Left kidney (tissue), 2 donors: ENCODE data around the gene BICRA. TPM values are rescaled to one million over a fixed set of nuclear protein-coding genes. Genes with fewer than 3 reads are reported as not detected.
"Not testable (repeated sequence)": the region's sequence is repeated elsewhere in the genome, so short reads cannot be mapped to it uniquely, and the experiment has no call there.

Source experiments
- DNase-seq: peaks from one replicate; pipeline ENCODE4 v3.0.0-alpha.2; 2013
- polyA plus RNA-seq: library from polyadenylated mRNA; unstranded; fragments of 120-200 nt; gene quantifications from one replicate; pipeline ENCODE4 v1.2.1, GENCODE V29; 2013; ENCODE audit not compliant: insufficient read length

The BICRA gene
- polyA plus RNA-seq, 1 donor = 13.0 TPM

GRCh38 chr19:47661161-47661560 is 52.2 kb downstream of the BICRA start:
- no peak for DNase-seq

- no peak for DNase-seq
Observed at GRCh38 chr19:47661611-47662010, 52.7 kb downstream of the BICRA start.

DNA sequence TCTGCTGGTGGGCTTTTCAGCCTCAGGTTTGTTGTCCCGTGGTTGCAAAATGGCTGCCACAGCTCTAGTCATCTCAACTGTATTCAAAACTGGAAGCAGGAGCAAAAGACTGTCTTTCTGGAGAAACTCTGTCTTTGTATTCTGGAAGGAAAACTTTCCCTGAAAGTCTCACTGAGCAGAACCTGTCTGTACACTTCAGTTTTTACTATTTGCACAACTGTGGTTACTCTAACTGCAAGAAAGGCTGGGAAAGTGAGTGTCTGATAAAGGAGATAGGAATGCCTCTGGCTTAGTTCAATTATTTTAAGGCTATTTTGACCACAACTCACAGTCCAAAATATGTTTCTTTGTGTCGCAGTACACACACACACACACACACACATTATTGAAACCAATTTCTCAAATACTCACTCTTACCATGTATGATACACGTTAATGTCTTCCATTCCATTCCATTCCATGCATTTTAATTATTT is 54.5 kb downstream of the BICRA start:
- no peak for DNase-seq

GRCh38 chr19:47663911-47664771 is 55.2 kb downstream of the BICRA start:
- DNase-seq = no peak

GRCh38 chr19:47668556-47668955 is 59.6 kb downstream of the BICRA start:
- not testable (repeated sequence) for DNase-seq

DNA sequence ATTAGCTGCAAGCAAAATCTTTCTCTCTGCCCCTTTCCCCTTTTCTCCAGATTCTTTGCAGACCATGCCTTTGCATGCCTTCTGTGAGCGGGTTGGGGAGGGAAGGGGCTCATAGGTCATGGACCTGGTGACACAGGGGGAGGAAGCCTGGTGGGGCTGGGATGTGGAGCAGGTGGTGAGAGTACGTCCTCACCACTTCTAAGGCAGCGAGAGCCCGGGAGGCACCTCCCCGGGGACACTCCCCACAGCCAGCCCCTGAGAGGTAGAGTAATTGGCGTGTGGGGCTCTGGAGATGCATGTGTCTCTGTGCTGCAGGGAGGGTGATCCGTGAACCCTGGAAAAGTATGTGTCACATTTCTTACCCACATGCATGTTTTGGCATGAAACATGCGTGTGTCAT is 61.8 kb downstream of the BICRA start:
- no peak for DNase-seq

DNA sequence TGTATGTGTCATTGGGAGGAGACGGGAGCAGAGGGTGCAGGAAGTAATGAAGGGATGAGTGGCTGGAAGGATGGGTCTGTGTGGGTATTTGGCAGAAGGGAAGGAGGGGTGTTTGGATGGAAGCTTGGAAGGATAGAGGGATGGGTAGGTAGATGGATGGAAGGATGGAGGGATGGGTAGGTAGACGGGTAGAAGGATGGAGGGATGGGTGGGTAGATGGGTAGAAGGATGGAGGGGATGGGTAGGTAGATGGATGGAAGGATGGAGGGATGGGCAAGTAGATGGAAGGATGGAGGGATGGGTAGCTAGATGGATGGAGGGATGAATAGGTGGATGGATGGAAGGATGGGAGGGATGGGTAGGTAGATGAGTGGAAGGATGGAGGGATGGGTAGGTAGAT is 62.6 kb downstream of the BICRA start:
- no peak for DNase-seq

DNA sequence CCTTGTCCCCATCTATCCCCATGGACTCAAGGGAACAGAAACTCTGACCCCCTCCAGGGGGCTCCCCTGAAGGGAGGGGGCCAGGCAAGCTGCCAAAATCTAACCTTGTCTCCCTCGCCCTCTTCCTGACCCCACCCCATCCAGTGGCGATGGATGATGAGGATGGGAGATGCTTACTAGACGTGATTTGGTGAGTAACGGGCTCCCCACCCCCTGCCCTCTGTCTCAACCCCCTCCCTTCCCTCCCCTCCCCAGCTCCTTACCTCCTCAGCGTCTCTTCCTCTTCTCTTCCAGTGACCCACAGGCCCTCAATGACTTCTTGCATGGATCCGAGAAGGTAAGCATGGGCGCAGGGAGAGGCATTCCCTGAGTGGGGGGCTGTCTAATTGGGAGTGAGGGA is 64.5 kb downstream of the BICRA start:
- no peak for DNase-seq

GRCh38 chr19:47674548-47674947 is 65.6 kb downstream of the BICRA start:
- no peak for DNase-seq

DNA sequence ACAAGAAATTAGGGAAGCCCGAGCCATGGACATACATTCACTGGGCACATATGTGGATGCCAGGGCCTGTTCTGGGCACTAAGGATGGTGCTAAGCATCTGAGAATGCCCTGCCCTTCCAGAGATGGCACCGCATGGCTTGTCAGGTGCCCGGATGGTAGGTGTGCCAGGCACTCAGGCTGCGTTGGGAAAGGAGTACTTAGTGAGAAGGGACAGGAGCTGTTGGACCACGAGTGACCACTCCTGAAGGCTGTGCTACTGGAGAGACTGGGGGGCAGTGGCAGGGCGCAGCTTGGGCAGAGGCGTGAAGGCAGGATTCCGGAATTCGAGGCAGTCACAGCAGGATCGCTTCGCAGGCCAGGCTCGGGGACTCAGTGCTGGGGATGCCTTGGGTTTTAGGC is 66.3 kb downstream of the BICRA start:
- DNase-seq = no peak

- no peak for DNase-seq
Observed at GRCh38 chr19:47675859-47676258, 66.9 kb downstream of the BICRA start.

- DNase-seq = no peak
Observed at GRCh38 chr19:47676811-47677210, 67.9 kb downstream of the BICRA start.

- no peak for DNase-seq
Observed at GRCh38 chr19:47679251-47679900, 70.4 kb downstream of the BICRA start.

- no peak for DNase-seq
Observed at GRCh38 chr19:47679922-47680857, 71.3 kb downstream of the BICRA start.

GRCh38 chr19:47680858-47681332 is 72.0 kb downstream of the BICRA start:
- DNase-seq = no peak

- DNase-seq = no peak
Observed at GRCh38 chr19:47681388-47681787, 72.5 kb downstream of the BICRA start.

DNA sequence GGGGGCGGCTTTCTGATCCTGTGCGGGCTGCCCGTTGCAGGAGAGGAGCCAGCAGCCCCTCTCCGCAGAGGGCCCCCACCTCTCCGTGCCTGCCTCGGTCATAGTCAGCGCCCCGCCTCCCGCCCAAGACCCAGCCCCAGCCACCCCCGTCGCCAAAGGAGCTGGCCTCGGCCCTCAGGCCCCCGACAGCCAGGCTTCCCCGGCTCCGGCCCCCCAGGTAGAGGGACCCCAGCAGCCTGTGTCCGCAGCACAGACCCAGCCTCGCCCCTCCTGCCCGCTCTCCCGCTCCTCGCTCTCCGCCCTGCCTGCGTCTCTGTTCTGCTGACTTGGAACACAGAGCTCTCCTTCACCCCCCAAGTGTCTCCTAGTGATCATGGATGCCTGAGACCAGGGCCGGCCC is 73.0 kb downstream of the BICRA start:
- no peak for DNase-seq

DNA sequence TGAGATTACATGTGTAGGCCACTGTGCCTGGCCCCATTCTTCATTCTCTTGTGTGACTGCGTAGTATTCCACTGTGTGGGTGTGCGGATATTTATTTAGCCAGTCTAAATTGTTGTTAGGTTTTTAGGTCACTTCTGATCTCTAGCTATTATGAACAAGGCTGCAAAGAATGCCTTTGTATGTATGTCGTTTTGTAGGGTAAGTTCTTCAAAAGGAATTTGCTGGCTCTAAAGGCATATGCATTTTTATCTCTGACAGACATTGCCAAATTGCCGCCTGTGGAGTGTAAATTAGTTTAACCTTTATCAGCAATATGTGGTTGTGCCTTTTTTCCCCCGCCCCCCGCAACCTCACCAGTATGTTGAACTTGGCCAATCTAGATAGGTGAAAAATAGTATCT is 74.0 kb downstream of the BICRA start:
- DNase-seq = no peak

DNA sequence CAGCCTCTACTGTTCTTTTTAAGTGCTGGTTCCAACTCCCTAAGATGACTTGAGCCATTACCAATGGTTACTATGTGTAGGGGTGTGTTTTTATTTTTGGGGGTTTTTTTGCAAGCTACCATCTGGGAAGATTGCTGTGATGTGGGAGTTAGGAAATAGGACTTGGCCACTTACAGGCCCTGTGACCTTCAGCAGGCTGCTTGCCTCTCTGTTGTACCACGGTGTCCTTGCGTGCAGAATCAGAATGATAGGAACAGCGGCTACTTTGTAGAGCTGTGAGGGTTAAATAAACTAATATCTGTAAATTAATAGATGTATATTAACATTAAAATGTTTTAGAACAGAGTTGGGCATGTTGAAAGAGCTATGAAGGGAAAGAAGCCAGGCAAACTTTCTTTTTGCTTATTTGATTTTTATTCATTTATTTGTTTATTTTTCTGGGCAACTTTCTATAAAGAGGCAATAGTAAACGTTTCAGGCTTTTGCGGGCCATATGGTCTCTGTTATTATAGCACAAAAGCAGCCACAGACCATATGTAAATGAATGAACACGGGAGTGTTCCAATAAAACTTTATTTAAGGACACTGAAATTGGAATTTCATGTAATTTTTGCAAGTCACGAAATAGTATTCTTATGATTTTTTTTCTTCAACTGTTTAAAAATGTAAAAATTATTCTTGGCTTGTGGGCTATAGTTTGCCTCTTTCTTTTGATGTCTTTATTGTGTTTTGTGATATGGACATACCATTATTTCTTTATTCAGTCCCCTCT is 77.9 kb downstream of the BICRA start:
- DNase-seq = no peak

- DNase-seq = no peak
Observed at GRCh38 chr19:47687906-47688305, 79.0 kb downstream of the BICRA start.

GRCh38 chr19:47691090-47691489 is 82.2 kb downstream of the BICRA start:
- no peak for DNase-seq
